Germinal center (tissue), 1 donor: ENCODE results near the gene SLC10A2.

ENCODE experiments used
- DNase-seq: peaks from one replicate; pipeline ENCODE4 v3.0.0; 2012; ENCODE audit warnings: mixed read lengths, low spot score

The SLC10A2 gene

GRCh38 chr13:103044056-103044455, 22.2 kb downstream of the SLC10A2 start:
- no peak for DNase-seq

DNA sequence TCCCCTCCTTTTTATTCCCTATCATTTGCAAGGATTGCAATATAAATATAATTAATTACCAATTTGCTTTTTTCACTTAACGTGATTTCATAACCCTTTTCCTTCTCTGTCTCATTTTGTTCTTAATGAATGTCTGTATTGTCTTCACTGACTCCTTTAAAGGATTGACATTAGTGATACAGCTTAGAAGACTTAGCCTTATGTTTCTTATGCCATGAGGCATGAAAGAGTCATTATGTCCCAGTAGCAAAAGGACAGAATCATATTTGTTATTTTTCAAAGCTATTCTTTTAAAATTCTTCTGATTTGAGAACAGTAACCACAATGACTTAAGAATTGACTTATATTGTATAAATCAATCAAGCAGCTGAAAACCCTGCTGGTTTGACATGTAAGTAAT, 26.2 kb downstream of the SLC10A2 start:
- no peak for DNase-seq

DNA sequence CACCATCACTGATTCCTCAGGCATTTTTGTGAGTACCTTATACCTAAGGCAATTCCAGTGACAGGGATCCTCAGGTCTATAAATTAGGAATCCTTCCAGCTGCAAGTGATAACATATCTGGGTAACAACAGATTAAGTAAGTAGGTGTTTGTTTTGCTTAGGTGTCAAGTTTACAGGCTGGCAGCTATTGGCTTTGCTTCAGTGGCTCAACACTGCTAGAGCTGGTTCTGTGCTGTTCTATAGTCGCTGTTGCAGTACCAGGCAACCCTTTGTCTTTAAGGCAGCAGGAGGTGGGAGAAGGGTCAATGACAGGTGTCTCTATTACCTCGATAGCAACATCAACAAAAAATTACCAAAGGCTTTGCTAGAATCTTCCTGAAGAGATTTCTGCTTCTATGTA, 27.0 kb downstream of the SLC10A2 start:
- DNase-seq = no peak

- peak; percentile 11 for DNase-seq
Observed at GRCh38 chr13:103036268-103036667, 29.9 kb downstream of the SLC10A2 start.

GRCh38 chr13:103033999-103034398, 32.2 kb downstream of the SLC10A2 start:
- DNase-seq = no peak

GRCh38 chr13:103031332-103031873, 34.8 kb downstream of the SLC10A2 start:
- DNase-seq = peak; percentile 68

DNA sequence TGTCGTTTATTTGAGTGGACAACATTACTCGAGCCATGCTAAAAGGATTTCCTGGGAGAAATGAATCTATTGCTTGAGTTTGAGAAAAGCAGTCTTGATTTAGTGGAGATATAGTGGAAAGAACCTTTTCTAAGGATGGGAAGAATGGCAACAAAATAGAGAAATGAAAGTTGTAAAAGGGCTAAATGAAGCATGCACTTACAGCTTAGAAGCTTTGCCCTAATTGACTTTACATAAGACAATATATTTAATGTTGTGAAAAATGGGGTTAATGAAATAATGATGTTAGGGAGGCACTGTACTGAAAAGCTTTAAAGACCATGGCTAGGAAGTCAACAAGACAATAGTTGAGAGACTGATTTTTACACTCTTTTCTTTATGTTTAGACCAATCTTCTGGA, 35.4 kb downstream of the SLC10A2 start:
- DNase-seq = peak; percentile 41

- DNase-seq = no peak
Observed at GRCh38 chr13:103029798-103030197, 36.4 kb downstream of the SLC10A2 start.

DNA sequence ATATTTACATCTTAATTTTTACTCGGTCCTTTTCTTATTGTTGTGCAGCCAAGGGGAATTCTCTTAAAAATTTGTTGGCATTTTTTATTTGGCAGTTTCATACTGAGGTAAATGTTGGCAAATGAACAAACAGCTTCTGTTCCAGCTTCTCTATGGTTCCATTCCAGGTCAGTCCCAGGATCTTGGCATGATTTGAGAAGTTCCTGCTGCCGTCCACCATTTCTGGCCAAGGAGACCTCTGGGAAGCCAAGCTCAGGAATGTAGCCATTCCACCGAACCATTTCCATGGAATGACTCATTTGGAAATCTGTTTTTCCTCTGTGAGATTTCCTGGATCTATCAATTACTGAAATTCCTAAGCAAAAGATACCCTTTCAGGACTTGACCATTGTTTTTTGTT, 43.9 kb downstream of the SLC10A2 start:
- no peak for DNase-seq

GRCh38 chr13:103018556-103018955, 47.7 kb downstream of the SLC10A2 start:
- no peak for DNase-seq

DNA sequence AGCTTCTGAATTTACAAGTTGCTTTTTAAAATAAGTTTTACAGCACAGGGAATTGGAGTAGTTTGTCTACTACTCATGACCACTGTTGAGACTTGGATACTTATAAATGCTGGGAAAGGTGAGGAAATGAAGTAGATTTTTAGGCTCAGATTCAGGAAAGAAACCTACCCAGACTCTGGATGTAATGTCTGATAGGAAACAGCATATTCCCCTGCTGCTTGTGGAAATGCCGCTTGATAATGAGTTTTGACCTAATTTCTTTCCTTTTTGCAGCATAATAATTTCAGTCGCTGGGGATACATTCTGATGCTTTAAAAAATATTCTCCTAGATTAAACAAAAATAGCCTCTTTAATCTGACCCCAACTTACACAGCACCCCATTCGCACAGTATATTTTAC, 53.6 kb downstream of the SLC10A2 start:
- DNase-seq = no peak

DNA sequence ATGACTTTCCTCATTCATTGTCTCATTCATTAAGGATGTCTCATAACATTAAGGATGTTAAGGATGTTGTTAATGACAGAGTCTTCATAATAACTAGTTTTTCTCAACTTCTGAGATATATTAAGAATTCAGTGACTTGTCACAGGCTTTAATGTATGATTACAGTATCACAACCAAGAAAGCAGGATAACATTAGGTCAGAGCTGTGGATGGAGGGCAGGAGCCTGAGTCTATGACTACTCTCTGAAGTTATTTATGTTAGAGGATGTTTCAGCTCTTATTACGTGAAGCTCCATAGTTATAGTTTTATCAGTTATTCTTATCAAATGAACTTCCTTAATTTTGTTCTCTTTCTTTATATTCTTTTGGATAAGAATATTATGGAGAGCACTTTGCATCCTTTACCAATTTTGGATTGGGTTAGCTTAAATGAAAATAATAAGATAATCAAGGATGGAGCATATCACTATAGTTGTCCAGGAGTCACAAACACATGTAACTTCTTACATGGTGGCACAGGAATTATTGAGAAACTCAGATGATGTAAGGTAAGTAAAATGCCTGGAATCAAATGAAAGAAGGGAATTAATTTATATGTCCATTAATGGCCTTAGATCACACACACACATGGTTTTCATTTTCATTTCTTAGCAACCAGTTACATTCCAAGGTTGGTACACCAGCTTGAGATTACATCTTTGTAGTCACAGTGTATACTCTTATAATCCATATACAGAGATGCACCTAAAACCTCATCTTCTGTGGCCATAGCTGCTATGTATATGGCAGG, 57.0 kb downstream of the SLC10A2 start:
- DNase-seq = no peak

- DNase-seq = no peak
Observed at GRCh38 chr13:103007427-103007762, 58.8 kb downstream of the SLC10A2 start.

DNA sequence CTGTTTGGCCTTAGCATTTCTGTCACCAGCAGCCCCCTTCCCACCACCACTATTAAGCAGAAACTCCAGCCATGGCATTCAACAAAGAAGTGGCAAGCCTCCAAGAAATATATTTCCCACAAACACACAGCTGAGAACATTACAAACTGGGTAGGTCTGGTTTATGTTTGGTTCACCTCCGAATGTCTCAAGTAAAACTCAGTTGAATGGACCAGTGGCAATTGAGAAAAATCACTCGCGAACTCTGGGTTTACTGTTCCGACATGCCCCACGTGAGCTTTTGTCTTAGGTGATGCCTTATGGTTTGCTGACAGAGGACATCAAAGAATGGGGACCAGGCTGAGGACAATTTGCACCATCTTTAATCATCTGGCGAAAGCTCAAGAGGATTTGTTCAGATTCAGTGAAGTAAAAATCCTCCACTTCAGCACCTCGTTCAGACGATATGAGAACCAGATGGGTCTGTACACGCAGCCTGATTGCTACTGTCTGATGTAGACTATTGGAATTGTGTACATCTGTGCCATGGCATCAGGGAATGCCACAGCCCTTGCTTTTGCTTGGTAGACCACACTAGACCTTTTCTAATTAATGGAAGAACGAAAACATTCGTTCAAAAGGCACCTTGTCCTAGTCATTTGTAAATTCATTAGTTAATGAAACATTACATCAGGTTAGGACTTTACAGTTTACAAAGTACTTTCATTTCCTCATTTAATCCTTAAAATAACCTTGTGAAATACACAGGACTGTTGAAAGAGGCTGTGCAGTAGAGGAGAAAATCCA, 59.4 kb downstream of the SLC10A2 start:
- peak; percentile 19 for DNase-seq

- DNase-seq = no peak
Observed at GRCh38 chr13:103004661-103005345, 61.4 kb downstream of the SLC10A2 start.

GRCh38 chr13:103003631-103004030, 62.6 kb downstream of the SLC10A2 start:
- DNase-seq = no peak

- DNase-seq = no peak
Observed at GRCh38 chr13:103002279-103002678, 63.9 kb downstream of the SLC10A2 start.

GRCh38 chr13:103000157-103000556, 66.1 kb downstream of the SLC10A2 start:
- DNase-seq = no peak

DNA sequence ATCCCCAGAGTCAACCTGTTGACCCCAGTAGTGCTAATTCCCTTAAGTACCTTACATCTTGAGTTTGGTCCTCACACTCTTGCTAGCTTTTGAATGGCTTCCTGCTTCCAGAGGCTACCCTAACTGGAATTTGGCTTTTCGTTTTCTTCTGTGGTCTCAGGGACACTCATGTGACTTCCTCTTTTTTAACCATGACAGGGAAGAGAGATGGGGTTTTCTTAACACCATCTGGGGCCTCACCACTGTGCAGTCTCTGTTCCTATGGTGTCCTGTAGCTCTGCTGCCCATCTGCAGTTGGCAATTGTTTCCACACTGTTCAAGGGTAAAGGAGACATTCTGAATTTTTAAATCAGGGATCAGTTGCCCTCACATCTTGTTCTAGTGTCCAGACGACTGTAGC, 66.7 kb downstream of the SLC10A2 start:
- DNase-seq = peak; percentile 21
